Measurements from ENCODE around the gene VIPR1. TPM values are rescaled to one million over a fixed set of nuclear protein-coding genes. Genes with fewer than 3 reads are reported as not detected.

Gene VIPR1
- total RNA-seq, 4 donors from 2014 or later: 1.7 to 8.7 (median 3.2) TPM

- DNase-seq: no peak
- Histone ChIP-seq H3K4me1 (no peaks in the 10 kb centered on the region), H3K9me3 (no peaks in the 10 kb centered on the region), H3K4me3 (no peak overlapping the region), H3K36me3 (no peaks in the 10 kb centered on the region), H3K27ac (no peak overlapping the region), H3K27me3 (no peaks in the 10 kb centered on the region)
- intact Hi-C loops (cut with DNase I; ENCODE audit: low total_unique reads): no loop called here
- ATAC-seq: no peak
- in situ Hi-C loops (cut with MboI; ENCODE audit: low sequenced_read_pairs in 4 of 4): loop anchor here in 1 of 4 donors (25.0 kb wide), 1 partner anchor 295 kb away; no protein-coding TSS in a partner anchor
- TF ChIP-seq, protein P1, sequence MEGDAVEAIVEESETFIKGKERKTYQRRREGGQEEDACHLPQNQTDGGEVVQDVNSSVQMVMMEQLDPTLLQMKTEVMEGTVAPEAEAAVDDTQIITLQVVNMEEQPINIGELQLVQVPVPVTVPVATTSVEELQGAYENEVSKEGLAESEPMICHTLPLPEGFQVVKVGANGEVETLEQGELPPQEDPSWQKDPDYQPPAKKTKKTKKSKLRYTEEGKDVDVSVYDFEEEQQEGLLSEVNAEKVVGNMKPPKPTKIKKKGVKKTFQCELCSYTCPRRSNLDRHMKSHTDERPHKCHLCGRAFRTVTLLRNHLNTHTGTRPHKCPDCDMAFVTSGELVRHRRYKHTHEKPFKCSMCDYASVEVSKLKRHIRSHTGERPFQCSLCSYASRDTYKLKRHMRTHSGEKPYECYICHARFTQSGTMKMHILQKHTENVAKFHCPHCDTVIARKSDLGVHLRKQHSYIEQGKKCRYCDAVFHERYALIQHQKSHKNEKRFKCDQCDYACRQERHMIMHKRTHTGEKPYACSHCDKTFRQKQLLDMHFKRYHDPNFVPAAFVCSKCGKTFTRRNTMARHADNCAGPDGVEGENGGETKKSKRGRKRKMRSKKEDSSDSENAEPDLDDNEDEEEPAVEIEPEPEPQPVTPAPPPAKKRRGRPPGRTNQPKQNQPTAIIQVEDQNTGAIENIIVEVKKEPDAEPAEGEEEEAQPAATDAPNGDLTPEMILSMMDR (IDR thresholded peaks at IDR 0.05 in 4 of 5, conservative IDR thresholded peaks at IDR 0.05 in 1 of 5): no peak
- TF ChIP-seq POLR2A (IDR thresholded peaks at IDR 0.05): no peak
These were observed 29.8 kb downstream of the VIPR1 start for GRCh38 chr3:42532229-42532628.

GRCh38 chr3:42533161-42533897 is 30.9 kb downstream of the VIPR1 start:
- Histone ChIP-seq H3K9me3 (no peaks in the 10 kb centered on the region), H3K27me3 (no peaks in the 10 kb centered on the region), H3K4me1 (no peaks in the 10 kb centered on the region), H3K27ac (no peak overlapping the region), H3K4me3 (no peak overlapping the region), H3K36me3 (no peaks in the 10 kb centered on the region)
- intact Hi-C loops (cut with DNase I; ENCODE audit: low total_unique reads) (no loop called here), in situ Hi-C loops (cut with MboI; ENCODE audit: low sequenced_read_pairs in 4 of 4) (loop anchor here in 1 of 4 donors (25.0 kb wide), 1 partner anchor 296 kb away; no protein-coding TSS in a partner anchor)
- TF ChIP-seq, protein P1 (IDR thresholded peaks at IDR 0.05 in 4 of 5, conservative IDR thresholded peaks at IDR 0.05 in 1 of 5): no peak
- no peak for TF ChIP-seq POLR2A (IDR thresholded peaks at IDR 0.05)
- no peak for ATAC-seq
- no peak for DNase-seq

DNA sequence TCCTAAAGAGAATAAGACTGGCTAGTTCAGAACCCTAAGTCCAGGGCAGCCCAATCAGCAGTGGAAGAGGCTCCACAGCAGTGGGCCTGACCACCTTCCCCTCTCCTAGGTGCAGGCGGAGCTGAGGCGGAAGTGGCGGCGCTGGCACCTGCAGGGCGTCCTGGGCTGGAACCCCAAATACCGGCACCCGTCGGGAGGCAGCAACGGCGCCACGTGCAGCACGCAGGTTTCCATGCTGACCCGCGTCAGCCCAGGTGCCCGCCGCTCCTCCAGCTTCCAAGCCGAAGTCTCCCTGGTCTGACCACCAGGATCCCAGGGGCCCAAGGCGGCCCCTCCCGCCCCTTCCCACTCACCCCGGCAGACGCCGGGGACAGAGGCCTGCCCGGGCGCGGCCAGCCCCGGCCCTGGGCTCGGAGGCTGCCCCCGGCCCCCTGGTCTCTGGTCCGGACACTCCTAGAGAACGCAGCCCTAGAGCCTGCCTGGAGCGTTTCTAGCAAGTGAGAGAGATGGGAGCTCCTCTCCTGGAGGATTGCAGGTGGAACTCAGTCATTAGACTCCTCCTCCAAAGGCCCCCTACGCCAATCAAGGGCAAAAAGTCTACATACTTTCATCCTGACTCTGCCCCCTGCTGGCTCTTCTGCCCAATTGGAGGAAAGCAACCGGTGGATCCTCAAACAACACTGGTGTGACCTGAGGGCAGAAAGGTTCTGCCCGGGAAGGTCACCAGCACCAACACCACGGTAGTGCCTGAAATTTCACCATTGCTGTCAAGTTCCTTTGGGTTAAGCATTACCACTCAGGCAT is 33.7 kb downstream of the VIPR1 start:
- no peak for TF ChIP-seq POLR2A (IDR thresholded peaks at IDR 0.05)
- TF ChIP-seq, protein P1 (IDR thresholded peaks at IDR 0.05 in 4 of 5, conservative IDR thresholded peaks at IDR 0.05 in 1 of 5): no peak
- Histone ChIP-seq H3K36me3 (no peaks in the 10 kb centered on the region), H3K27me3 (no peaks in the 10 kb centered on the region), H3K27ac (no peak overlapping the region), H3K4me1 (no peaks in the 10 kb centered on the region), H3K9me3 (no peaks in the 10 kb centered on the region), H3K4me3 (no peak overlapping the region)
- DNase-seq: no peak
- intact Hi-C loops (cut with DNase I; ENCODE audit: low total_unique reads): no loop called here
- ATAC-seq: no peak
- in situ Hi-C loops (cut with MboI; ENCODE audit: low sequenced_read_pairs in 4 of 4): loop anchor here in 1 of 4 donors (25.0 kb wide), 1 partner anchor 299 kb away; no protein-coding TSS in a partner anchor

- intact Hi-C loops (cut with DNase I; ENCODE audit: low total_unique reads) (no loop called here), in situ Hi-C loops (cut with MboI; ENCODE audit: low sequenced_read_pairs in 4 of 4) (loop anchor here in 1 of 4 donors (25.0 kb wide), 1 partner anchor 300 kb away; no protein-coding TSS in a partner anchor)
- H3K27me3 ChIP-seq: no peaks in the 10 kb centered on the region
- H3K27ac ChIP-seq: no peak overlapping the region
- H3K4me1 ChIP-seq: no peaks in the 10 kb centered on the region
- ATAC-seq (no peak), DNase-seq (no peak)
- no peaks in the 10 kb centered on the region for H3K9me3 ChIP-seq
- TF ChIP-seq POLR2A (IDR thresholded peaks at IDR 0.05): no peak
- TF ChIP-seq, protein P1 (IDR thresholded peaks at IDR 0.05 in 4 of 5, conservative IDR thresholded peaks at IDR 0.05 in 1 of 5): no peak
- H3K36me3 ChIP-seq: no peaks in the 10 kb centered on the region
- H3K4me3 ChIP-seq: no peak overlapping the region
These were observed 34.9 kb downstream of the VIPR1 start for GRCh38 chr3:42537350-42537749.
